ENCODE results near the gene PAPSS1. TPM values are rescaled to one million over a fixed set of nuclear protein-coding genes. Genes with fewer than 3 reads are reported as not detected.
"Not testable (repeated sequence)": the region's sequence is repeated elsewhere in the genome, so short reads cannot be mapped to it uniquely, and the experiment has no call there.

The PAPSS1 gene
- polyA plus RNA-seq, 3 donors: 24.2 to 39.5 (median 39.0) TPM

- no peak overlapping the region for H3K27ac ChIP-seq (ENCODE audit: low read depth, low read length)
- WGBS, 3 donors: 28 to 71% (median 29%) methylated on average over 7 of the region's 7 CpGs
These were observed 13.4 kb upstream of the PAPSS1 start for GRCh38 chr4:107733431-107733925.

DNA sequence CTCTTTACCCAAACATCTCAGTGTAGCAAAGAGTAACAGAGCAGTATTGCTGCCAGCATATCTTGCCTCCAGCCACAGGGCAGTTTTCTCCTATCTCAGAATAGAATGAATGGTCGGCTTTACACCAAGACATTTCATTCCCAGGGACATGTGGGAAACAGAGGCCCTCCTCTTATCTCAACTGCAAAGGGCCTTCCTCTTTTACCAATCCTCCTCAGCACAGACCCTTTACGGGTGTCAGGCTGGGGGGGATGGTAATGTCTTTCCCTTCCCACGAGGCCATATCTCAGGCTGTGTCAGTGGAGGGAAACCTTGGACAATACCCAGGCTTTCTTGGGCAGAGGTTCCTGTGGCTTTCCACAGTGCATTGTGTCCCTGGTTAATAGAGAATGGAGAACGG, 9.0 kb upstream of the PAPSS1 start:
- whole genome bisulfite sequencing, 3 donors: 19 to 38% (median 32%) methylated on average over 4 of the region's 4 CpGs
- H3K27ac ChIP-seq (ENCODE audit: low read depth, low read length): not testable (repeated sequence)

GRCh38 chr4:107726131-107726925, 6.3 kb upstream of the PAPSS1 start:
- 79 to 91% (median 82%) methylated on average over 3 of the region's 3 CpGs for WGBS, 3 donors

DNA sequence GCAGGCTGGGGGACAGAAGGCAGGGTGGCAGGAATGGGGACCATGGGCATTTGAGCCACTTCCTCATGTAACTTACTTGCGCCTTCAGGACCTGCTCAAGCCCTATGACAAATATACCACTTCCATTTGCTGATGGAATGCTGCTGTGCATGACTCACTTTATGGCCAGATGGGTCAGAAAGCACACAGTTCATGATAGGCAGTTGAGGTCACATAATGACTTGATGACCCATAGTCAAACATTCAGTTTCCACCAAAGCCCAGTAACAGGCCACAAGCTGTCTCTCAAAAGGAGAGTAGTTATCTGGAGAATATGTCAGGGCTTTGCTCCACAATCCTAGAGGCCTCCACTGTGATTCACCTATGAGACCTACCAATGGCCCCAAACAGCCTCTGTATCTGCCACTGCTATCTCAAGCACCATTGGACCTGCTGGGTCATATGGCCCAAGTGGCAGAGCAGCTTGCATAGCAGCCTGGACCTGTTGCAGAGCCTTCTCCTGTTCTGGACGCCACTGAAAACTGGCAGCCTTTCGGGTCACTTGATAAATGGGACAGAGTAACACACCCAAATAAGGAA, 5.3 kb upstream of the PAPSS1 start:
- WGBS, 3 donors: 90 to 95% (median 90%) methylated on average over 3 of the region's 3 CpGs
- no peak overlapping the region for H3K27ac ChIP-seq (ENCODE audit: low read depth, low read length)

More at GRCh38 chr4:107726131-107726925, 6.3 kb upstream of the PAPSS1 start:
- not testable (repeated sequence) for H3K27ac ChIP-seq (ENCODE audit: low read depth, low read length)

DNA sequence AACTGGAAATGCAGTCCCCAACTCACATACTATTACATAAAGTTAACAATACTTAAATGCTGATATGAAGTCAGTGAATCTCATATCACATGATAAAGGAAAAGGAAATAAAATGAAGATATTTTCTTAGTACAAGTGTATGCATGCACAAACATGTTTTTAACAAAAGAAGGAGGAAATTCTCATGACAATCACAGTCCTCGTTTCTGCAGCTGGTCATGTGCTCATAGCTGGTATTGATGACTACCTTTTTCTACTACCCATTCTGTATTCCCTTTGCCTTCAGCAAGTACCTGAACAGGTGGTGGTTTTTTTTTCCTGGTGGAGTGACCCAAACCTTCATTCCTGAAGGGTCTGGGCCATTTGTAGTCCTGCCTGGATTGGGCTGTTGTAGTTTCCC, 3.3 kb upstream of the PAPSS1 start:
- not testable (repeated sequence) for H3K27ac ChIP-seq (ENCODE audit: low read depth, low read length)
- 56 to 77% (median 72%) methylated on average over 1 of the region's 1 CpG for WGBS, 3 donors

GRCh38 chr4:107721436-107722100, 1.5 kb upstream of the PAPSS1 start:
- no peak overlapping the region for H3K27ac ChIP-seq (ENCODE audit: low read depth, low read length)
- 49 to 56% (median 56%) methylated on average over 9 of the region's 9 CpGs for WGBS, 3 donors

DNA sequence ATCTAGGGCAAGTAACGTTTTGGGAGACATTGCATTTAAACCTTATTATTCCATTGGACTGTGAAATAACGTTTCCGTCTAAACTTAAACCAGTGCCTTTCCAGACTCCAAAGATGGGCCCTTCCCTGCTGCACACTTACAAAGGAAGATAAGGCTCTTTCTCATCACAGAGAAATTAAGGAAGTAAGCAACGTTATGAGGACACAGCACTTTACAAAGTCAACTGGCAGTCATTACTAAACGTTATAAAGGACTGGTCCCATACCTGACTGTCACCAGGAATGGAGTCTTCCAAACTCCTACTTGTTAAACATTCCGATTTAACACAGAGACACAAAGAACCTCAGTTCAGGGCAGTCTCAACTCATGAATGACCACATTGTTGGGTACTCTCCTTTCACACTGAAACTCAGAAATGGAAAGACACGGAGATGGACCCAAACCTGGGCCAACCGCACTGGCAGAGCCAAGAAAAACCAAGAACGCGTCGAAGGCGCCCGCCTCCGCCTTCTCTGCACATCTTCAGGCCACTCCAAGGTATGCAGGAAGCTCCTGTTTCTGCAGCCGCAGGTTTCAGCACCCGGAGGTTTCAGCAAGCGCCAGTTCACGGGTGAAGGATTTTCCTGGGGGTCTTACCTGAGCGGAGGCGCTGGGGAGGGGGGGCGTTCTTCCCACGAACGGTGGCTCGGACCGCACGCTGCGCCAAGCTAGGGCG, 670 bp downstream of the PAPSS1 start:
- no peak overlapping the region for H3K27ac ChIP-seq (ENCODE audit: low read depth, low read length)
- 1 to 3% (median 2%) methylated on average over 28 of the region's 28 CpGs for WGBS, 3 donors

DNA sequence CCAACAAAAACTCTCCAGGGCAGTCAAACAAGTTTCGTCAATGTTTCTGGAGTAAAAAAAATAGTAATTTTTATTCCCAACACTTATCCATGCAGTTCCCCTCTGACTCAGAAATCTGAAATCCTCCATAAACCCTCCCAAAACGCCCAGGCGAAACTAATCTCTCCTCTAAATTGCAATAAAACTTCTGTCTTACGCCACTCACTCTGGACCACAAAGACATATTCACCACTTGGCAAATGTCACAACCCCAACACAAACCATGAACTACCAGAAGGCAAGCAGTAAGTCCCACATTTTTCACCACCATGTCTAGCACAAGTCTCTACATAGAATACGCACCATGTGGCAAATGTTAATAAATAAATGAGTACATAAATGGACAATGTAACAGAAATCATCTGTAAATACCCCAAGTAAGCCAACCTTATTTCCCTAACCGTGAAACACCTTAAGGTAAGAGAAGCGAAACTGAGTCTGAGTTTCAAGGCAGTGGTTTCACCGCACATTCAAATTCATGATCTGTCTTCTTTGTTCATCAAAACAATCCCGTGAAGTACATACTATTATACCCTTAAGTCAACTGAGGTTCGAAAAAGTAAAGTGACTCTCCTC, 1.6 kb downstream of the PAPSS1 start:
- WGBS, 3 donors: 55 to 80% (median 79%) methylated on average over 10 of the region's 10 CpGs
- no peak overlapping the region for H3K27ac ChIP-seq (ENCODE audit: low read depth, low read length)

- H3K27ac ChIP-seq (ENCODE audit: low read depth, low read length): no peak overlapping the region
- 74 to 78% (median 76%) methylated on average over 3 of the region's 3 CpGs for WGBS, 3 donors
These were observed 5.8 kb downstream of the PAPSS1 start for GRCh38 chr4:107714256-107714655.

GRCh38 chr4:107712236-107712635, 7.8 kb downstream of the PAPSS1 start:
- no peak overlapping the region for H3K27ac ChIP-seq (ENCODE audit: low read depth, low read length)
- WGBS, 3 donors: 97 to 100% (median 98%) methylated on average over 2 of the region's 2 CpGs

- 40 to 83% (median 75%) methylated on average over 3 of the region's 3 CpGs for WGBS, 3 donors
- H3K27ac ChIP-seq (ENCODE audit: low read depth, low read length): no peak overlapping the region
These were observed 8.2 kb downstream of the PAPSS1 start for GRCh38 chr4:107711831-107712230.

DNA sequence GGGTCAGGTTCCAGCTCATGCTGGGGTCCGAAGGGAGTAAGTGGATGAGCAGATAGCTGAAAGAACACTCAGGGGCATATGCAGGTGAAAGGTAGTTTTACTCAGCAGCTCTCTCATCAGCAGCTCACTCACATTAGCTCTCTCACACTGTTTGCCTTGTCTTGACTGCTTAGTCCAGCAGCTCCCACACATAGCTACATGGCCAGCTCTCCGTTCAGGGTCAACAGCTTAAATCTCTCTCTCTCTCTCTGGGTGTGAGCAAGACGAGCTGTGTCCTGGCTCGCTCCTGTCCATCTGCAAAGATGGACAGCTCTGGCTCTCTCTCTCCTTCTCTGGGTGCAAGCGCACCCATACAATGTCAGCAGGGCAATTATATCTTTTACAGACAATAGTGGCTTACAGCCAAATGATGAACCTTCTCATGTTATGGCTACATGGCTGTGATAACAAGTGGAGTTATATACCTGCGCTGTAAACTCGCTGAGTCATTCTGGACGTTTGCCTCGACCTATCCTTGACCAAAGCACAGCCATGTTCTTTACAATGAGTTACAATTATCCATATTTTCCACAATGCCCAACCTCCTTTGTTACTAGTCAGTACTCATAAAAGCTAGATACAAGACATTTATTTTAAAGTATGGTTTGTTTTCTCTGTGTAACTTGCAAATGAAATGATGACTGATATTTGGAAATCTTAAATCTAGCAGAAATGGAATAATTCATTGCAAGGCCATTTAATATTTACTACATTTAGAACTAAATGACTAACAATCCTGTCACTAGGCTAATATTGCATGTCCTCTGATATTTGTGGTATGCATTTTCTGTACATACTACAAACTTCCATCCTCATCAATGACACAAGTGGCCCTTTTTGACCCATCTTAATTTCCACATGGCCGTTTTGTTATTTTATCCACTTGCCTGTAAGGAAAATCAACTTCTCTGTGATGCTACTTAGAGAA, 9.3 kb downstream of the PAPSS1 start:
- WGBS, 3 donors: 77 to 91% (median 88%) methylated on average over 10 of the region's 10 CpGs
- no peak overlapping the region for H3K27ac ChIP-seq (ENCODE audit: low read depth, low read length)

DNA sequence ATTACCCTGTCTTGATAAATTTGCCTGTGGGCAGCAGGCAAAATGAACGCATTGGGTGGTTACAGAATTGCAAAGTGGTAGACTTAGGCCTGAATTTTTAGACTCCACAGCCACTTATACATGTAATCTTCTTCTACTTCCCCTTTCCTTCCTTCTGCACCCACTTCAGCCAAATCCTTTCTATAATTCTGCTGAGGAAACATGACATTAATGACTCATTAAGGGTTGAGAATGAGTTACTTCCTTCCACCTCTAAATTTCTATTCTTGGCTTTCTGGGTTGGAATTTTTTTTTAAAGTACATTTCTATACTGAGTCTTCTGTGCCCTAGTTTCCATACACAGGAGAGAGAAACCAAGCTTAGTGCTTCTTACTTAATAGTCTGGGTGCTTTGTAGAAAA, 10.1 kb downstream of the PAPSS1 start:
- 71 to 82% (median 71%) methylated on average over 1 of the region's 1 CpG for WGBS, 3 donors
- no peak overlapping the region for H3K27ac ChIP-seq (ENCODE audit: low read depth, low read length)

GRCh38 chr4:107708225-107708624, 11.8 kb downstream of the PAPSS1 start:
- H3K27ac ChIP-seq (ENCODE audit: low read depth, low read length): no peak overlapping the region

DNA sequence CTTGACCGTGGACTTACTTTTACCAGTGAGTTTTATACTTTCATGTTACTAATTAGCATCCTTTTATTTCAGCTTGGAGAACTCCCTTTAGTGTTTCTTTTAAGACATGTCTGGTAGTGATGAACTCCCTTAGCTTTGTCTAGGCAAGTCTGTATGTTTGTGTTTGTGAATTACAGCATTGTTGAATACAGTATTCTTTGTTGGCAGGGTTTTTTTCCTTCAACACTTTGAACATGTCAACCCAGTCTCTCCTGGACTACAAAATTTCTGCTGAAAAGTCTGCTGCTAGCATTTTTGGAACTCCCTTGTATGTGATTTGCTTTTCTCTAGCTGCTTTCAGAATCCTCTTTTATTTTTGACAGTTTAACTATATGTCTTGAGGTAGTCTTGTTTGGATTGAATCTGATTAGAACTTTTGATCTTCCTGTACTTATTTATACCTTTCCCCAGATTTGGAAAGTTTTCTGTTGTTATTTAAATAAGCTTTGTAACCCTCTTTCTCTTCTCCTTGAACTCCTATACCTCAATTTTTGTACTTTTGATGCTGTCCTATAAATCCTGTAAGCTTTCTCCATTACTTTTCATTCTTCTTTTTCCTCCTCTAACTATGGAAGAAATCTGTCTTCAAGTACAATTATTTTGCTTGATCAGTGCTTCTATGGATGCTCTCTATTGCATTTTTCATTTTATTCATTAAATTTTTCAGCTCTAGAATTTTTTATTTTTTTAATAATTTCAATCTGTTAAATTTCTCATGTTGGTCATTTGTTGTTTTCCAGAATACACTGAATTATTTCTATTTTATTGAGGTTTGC, 14.1 kb downstream of the PAPSS1 start:
- 93 to 100% (median 94%) methylated on average over 1 of the region's 1 CpG for WGBS, 3 donors
- H3K27ac ChIP-seq (ENCODE audit: low read depth, low read length): no peak overlapping the region

GRCh38 chr4:107701565-107701964, 18.5 kb downstream of the PAPSS1 start:
- 56 to 80% (median 67%) methylated on average over 1 of the region's 1 CpG for WGBS, 3 donors
- no peak overlapping the region for H3K27ac ChIP-seq (ENCODE audit: low read depth, low read length)

All from adipose tissue (tissue), 3 donors.